Islet precursor cell (in vitro differentiated cells): ENCODE measurements around the gene SIX6.

Experiments used
- DNase-seq: peaks from one replicate; pipeline ENCODE4 v3.0.0-alpha.2; 2018

The SIX6 gene

DNA sequence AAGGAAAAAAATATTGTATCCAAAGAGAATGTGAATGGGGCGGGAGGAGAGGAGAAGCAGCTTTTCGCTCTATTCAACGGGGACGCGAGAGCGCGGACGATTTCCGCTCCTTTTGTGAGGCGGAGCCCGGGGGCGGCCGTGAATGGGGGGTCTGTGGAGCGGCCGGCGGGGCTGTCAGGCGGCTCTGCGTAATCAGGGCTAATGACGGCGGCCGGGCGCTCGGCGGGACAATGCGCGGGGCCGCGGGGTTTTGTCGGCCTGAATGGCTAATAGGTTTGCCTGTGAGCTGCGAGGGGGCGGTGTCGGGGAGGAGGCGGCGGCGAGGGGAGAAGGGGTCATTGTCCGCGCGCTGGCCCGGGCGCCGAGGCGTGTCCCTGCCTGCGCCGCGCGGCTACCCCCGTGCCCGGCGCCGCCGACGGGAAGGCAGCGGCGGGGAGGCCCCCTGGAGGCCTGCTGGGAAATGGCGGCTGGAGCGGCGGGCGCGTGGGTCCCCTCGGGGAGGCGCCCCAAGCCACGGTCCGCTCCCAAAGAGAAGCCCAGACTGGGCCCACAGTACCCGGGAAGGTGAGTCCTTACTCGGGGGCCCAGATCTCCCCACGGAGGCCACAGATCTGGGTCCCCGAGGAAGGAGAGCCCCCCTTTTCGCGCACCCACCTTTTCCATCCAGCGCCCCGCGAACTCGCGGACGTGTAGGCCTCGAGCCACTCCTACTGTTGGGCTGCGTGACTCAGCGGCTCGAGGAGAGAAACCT is 6.0 kb downstream of the SIX6 start:
- DNase-seq: peak; percentile 92

DNA sequence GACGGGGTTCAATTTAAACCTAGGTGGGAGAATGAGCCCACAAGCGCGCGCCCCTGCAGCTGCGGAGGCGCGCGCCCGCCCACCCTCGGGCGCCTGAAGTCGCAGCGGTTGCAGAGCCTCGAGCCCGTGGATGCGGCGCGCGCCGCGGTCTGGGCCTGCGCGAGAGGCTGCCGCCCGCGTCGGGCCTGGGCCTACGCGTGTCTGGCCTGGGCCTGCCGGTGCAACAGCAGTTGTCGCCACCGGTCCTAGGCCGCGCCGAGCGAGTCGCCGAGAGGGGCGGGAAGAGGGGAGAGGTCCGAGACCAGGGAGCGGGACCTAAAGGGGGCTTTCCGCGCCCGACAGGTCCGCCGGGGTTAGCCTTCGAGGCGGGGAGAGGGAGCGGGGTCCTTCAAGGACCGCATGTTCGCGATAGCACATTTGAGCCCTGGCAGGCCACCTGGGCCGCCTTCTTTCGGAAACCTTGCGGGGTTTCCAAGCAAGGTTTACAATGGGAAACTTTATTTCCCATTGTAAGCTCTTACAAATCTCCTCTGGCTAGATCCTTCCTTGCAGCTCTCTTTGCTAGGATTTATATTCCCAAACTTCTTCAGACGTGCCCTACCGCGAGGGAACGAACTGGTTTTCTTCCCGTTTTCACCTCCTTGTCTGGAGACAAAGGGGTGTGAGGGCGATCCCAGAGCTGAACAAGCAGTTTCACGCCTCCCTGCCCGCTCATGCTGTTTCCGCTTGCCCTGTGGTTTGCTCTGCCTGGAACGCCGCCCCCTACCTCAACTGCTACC is 6.8 kb downstream of the SIX6 start:
- peak; percentile 75 for DNase-seq

DNA sequence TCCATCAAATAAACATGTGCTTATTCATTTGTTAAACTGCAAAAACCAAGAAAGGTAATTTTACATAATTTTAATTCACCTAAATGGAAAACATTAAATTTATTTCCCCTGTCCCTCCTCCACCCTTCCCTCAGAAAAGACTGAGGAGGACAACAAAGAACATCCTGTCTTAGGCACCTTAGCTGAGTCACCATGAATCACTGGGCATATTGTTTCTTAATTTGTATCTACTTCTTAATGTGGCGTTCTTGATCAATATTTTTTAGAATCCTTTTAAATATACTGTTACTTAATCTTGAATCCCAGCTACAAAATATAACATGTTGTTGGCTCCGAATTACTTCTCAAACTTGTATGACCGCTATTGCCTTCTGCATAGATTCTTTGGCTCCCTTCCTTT is 23.5 kb downstream of the SIX6 start:
- no peak for DNase-seq

GRCh38 chr14:60537663-60538062 is 28.7 kb downstream of the SIX6 start:
- no peak for DNase-seq

GRCh38 chr14:60544659-60545058 is 35.7 kb downstream of the SIX6 start:
- no peak for DNase-seq

DNA sequence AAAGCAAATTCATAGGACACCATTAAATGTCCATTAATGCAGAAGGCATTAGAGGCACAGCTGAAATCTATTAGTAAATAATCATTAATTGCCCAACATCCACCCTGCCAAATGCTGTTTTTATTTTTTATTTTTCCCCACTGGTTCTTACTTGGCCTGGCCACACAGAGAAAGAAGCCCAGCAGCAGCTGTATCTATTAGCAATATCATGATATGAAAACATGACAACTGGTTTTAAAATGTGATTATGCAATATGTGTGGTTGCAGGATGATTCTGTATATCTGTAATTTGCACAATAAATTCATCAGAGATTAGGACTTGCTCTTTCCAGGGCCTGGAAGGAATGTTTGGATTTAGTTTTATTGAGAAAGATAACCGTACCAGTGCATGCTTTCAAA is 44.9 kb downstream of the SIX6 start:
- no peak for DNase-seq

DNA sequence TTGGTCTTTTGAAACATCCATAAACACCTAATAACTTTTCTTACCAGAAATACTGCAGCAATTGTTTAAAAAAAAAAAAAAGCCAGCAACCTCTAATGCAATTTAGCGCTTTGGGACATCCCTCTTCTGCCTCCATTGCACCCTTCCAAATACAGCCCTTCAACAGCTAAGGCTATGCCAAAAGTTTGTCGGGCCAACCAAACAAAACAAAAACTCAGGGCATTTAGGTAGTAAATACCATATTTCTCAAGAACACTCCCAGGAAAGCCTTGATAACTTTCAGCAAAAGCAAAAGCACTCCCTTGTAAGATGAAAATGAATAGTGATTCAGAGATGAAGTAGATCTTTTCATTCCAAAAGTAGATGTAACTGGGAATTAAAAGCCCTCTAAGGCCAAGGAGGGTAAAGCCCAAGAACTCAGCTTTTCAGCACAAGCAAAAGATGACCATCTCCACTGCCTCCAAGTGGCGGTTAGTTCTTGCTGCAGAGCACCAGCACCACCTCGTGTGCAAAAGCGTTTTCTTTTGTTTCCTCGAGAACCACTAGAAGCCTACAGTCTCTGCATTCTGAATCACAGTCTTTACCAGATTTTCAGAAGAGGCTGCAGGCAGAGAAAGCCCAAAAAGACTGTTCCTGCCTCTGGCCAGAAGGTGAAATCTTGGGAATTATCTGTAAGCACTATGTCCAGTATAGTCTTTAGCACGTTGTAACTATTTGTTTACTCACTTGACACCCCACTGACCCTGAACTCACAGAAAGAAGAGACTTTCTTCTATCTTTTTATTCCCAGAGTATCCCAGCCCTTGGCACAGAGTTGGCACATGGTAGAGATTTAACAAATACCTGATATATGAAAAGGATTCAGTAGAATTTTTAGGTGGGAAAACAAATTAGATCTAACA is 53.1 kb downstream of the SIX6 start:
- peak; percentile 87 for DNase-seq
